DND-41 (cell line): Measurements from ENCODE around the gene GAS7.

Experiments
- ATAC-seq: fragments of 200-7000 bp; cut with Tn5 transposase; 3 replicates; pipeline ENCODE4 v1.9.1; 2021; ENCODE audit warnings: low read depth; ENCODE audit not compliant: insufficient read depth
- DNase-seq: peaks from one replicate; pipeline ENCODE4 v3.0.0-alpha.2; 2020
- H2AFZ ChIP-seq: 2 replicates; pipeline ENCODE4 v1.6.0; 2012; ENCODE audit warnings: low read depth, low read length
- H3K27ac ChIP-seq: 2 replicates; pipeline ENCODE4 v1.5.1; 2012; ENCODE audit warnings: low read length, inconsistent platforms
- H3K27me3 ChIP-seq: fragments of 200-600 bp; sonication (generic); 2 replicates; pipeline ENCODE4 v1.6.0; 2012; ENCODE audit warnings: low read length, mild to moderate bottlenecking, inconsistent platforms; ENCODE audit not compliant: insufficient read depth, poor library complexity
- H3K36me3 ChIP-seq: 2 replicates; pipeline ENCODE4 v1.5.1; 2012; ENCODE audit warnings: low read length, inconsistent platforms; ENCODE audit not compliant: insufficient read depth
- H3K4me1 ChIP-seq: 2 replicates; pipeline ENCODE4 v1.5.1; 2012; ENCODE audit warnings: mild to moderate bottlenecking, low read length; ENCODE audit not compliant: insufficient read depth
- H3K4me2 ChIP-seq: 2 replicates; pipeline ENCODE4 v1.6.0; 2012; ENCODE audit warnings: mild to moderate bottlenecking, moderate library complexity, low read length, inconsistent platforms; ENCODE audit not compliant: insufficient read depth
- H3K4me3 ChIP-seq, 2 experiments: fragments of 200-600 bp in 1 of 2; shearing (Covaris generic) in 1 of 2; 2 replicates each; pipeline ENCODE4 v1.5.1; 2012 to 2016; ENCODE audit warnings: inconsistent platforms in 2 of 2, low read length in 2 of 2, mild to moderate bottlenecking in 2 of 2, low read depth in 1 of 2, moderate library complexity in 1 of 2
- H3K79me2 ChIP-seq: 2 replicates; pipeline ENCODE4 v1.6.0; 2012; ENCODE audit warnings: low read length, inconsistent platforms; ENCODE audit not compliant: insufficient read depth
- H3K9ac ChIP-seq: 2 replicates; pipeline ENCODE4 v1.6.0; 2012; ENCODE audit warnings: low read depth, mild to moderate bottlenecking, inconsistent platforms, low read length, moderate library complexity
- H3K9me3 ChIP-seq: 2 replicates; pipeline ENCODE4 v1.5.1; 2012; ENCODE audit warnings: low read length, moderate library complexity, mild to moderate bottlenecking, inconsistent platforms; ENCODE audit not compliant: insufficient read depth, severe bottlenecking
- H4K20me1 ChIP-seq: 2 replicates; pipeline ENCODE4 v1.6.0; 2012; ENCODE audit warnings: low read length; ENCODE audit not compliant: insufficient read depth
- EZH2 ChIP-seq: IDR thresholded peaks from 3 replicates; pipeline ENCODE4 v1.6.1; 2012; ENCODE audit warnings: borderline replicate concordance, low read depth, mild to moderate bottlenecking, moderate library complexity, low read length, inconsistent platforms; ENCODE audit not compliant: severe bottlenecking
- TF ChIP-seq, protein P1 (sequence below): IDR thresholded peaks from 2 replicates; pipeline ENCODE4 v1.5.1; 2012; ENCODE audit warnings: borderline replicate concordance, low read length, moderate library complexity, mild to moderate bottlenecking; ENCODE audit not compliant: poor library complexity, severe bottlenecking; ENCODE audit errors: extremely low read depth

GAS7 gene

GRCh38 chr17:9932491-9932890, 265.9 kb downstream of the GAS7 start:
- ATAC-seq (no peak), DNase-seq (no peak)
- no peak overlapping the region for H3K9ac ChIP-seq
- no peak overlapping the region for H3K27ac ChIP-seq
- no peaks in the 10 kb centered on the region for H3K4me1 ChIP-seq
- no peaks in the 10 kb centered on the region for H3K79me2 ChIP-seq
- no peak overlapping the region for H3K4me3 ChIP-seq
- H3K27me3 ChIP-seq: no peaks in the 10 kb centered on the region
- no peaks in the 10 kb centered on the region for H3K9me3 ChIP-seq
- H3K36me3 ChIP-seq: peaks cover 4% of the 10 kb centered on the region
- no peak for TF ChIP-seq EZH2
- TF ChIP-seq, protein P1, sequence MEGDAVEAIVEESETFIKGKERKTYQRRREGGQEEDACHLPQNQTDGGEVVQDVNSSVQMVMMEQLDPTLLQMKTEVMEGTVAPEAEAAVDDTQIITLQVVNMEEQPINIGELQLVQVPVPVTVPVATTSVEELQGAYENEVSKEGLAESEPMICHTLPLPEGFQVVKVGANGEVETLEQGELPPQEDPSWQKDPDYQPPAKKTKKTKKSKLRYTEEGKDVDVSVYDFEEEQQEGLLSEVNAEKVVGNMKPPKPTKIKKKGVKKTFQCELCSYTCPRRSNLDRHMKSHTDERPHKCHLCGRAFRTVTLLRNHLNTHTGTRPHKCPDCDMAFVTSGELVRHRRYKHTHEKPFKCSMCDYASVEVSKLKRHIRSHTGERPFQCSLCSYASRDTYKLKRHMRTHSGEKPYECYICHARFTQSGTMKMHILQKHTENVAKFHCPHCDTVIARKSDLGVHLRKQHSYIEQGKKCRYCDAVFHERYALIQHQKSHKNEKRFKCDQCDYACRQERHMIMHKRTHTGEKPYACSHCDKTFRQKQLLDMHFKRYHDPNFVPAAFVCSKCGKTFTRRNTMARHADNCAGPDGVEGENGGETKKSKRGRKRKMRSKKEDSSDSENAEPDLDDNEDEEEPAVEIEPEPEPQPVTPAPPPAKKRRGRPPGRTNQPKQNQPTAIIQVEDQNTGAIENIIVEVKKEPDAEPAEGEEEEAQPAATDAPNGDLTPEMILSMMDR: no peak
- H4K20me1 ChIP-seq: no peaks in the 10 kb centered on the region
- no peak overlapping the region for H2AFZ ChIP-seq
- H3K4me2 ChIP-seq: no peak overlapping the region

DNA sequence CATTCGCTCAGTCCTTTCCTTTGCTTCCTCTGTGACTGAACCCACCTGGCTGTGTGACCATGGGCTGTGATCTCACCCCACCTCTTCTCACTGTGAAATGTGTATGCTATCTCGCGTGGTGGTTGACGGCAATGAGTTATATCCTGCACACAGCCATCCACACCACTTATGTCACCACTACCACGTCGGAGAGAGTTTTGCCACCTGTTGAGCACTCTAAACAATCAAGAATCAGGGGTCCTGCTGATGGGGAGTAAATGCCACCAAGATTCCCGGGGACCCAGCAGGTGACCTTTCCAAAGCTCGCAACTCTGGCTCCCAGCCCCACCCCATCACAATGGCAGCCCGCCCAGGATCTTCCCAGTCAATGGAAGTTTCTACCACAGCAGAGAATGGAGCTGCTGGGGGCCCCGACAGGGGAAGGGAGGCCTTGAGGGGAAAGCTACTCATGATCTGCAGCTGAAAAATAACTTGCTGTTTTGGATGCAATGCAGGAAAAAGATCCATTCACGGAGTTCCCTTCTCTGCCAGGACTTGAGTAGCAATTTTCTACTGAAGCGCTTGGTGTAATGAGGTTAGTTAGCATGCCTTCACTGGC, 267.2 kb downstream of the GAS7 start:
- Histone ChIP-seq H3K4me2 (no peak overlapping the region), H3K4me1 (no peaks in the 10 kb centered on the region), H3K79me2 (no peaks in the 10 kb centered on the region), H3K27ac (no peak overlapping the region), H3K36me3 (peaks cover 9% of the 10 kb centered on the region), H3K27me3 (no peaks in the 10 kb centered on the region), H4K20me1 (no peaks in the 10 kb centered on the region), H2AFZ (no peak overlapping the region), H3K9me3 (no peaks in the 10 kb centered on the region), H3K9ac (no peak overlapping the region), H3K4me3 (no peak overlapping the region)
- ATAC-seq (no peak), DNase-seq (no peak)
- TF ChIP-seq EZH2: no peak
- TF ChIP-seq, protein P1: no peak

- H3K4me1 ChIP-seq: no peaks in the 10 kb centered on the region
- H3K27ac ChIP-seq: no peak overlapping the region
- no peak for DNase-seq
- no peaks in the 10 kb centered on the region for H3K79me2 ChIP-seq
- TF ChIP-seq EZH2: no peak
- TF ChIP-seq, protein P1: no peak
- H3K36me3 ChIP-seq: peaks cover 16% of the 10 kb centered on the region
- H3K4me3 ChIP-seq: no peak overlapping the region
- ATAC-seq: no peak
- H2AFZ ChIP-seq: no peak overlapping the region
- no peak overlapping the region for H3K9ac ChIP-seq
- H3K9me3 ChIP-seq: no peaks in the 10 kb centered on the region
- no peak overlapping the region for H3K4me2 ChIP-seq
- H3K27me3 ChIP-seq: no peaks in the 10 kb centered on the region
- H4K20me1 ChIP-seq: peaks cover 7% of the 10 kb centered on the region; the same call in 1 of the 2 replicates
Measured at GRCh38 chr17:9929871-9930270, 268.5 kb downstream of the GAS7 start.
